Stomach (tissue), 4 donors: Measurements from ENCODE around the gene CDK5RAP3.

ENCODE experiments used
- POLR2A ChIP-seq, 4 donors: fragments of 450-650 bp; IDR thresholded peaks; one replicate each; pipeline ENCODE4 v1.6.1; 2016; ENCODE audit warnings: antibody characterized with exemption in 4 of 4, control low read depth in 2 of 4, mild to moderate bottlenecking in 1 of 4, moderate library complexity in 1 of 4
- TF ChIP-seq, protein P1 (sequence below), 7 experiments: fragments of 450-650 bp in 4 of 7; fragments of 200-600 bp in 3 of 7; sonication (generic) in 3 of 7; IDR thresholded peaks; one replicate each; pipeline ENCODE4 v1.5.1; 2016 to 2019; ENCODE audit warnings: antibody characterized with exemption in 7 of 7, control low read depth in 2 of 7, mild to moderate bottlenecking in 1 of 7

DNA sequence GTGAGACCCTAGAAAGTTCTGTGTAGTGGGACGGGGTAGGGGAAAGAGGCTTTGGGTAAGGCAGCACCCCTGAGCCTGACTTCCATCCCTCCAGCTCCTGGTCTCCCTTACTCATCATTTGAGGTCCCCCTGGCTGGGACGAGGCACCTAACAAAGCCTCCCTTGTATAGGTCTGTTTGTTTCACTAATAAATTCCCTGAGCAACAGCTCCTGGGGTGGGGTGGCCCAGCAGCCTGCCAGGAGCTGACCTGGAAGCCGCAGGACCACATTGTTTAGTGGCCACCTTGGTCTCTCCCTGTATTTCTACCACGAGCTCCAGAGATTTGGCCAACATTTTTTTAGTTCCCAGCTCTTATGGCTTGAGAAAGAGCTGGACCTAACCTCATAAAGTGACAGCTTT is 20.5 kb upstream of the CDK5RAP3 start:
- TF ChIP-seq POLR2A (IDR thresholded peaks at IDR 0.05) = no peak
- TF ChIP-seq, protein P1, sequence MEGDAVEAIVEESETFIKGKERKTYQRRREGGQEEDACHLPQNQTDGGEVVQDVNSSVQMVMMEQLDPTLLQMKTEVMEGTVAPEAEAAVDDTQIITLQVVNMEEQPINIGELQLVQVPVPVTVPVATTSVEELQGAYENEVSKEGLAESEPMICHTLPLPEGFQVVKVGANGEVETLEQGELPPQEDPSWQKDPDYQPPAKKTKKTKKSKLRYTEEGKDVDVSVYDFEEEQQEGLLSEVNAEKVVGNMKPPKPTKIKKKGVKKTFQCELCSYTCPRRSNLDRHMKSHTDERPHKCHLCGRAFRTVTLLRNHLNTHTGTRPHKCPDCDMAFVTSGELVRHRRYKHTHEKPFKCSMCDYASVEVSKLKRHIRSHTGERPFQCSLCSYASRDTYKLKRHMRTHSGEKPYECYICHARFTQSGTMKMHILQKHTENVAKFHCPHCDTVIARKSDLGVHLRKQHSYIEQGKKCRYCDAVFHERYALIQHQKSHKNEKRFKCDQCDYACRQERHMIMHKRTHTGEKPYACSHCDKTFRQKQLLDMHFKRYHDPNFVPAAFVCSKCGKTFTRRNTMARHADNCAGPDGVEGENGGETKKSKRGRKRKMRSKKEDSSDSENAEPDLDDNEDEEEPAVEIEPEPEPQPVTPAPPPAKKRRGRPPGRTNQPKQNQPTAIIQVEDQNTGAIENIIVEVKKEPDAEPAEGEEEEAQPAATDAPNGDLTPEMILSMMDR (IDR thresholded peaks at IDR 0.05) = no peak
